Gastroesophageal sphincter (tissue), 3 donors: ENCODE results near the gene ANKRD61.

ENCODE experiments used
- EP300 ChIP-seq: sonication (generic); formaldehyde crosslinking; IDR thresholded peaks from one replicate; pipeline ENCODE4 v1.6.1; 2017; ENCODE audit warnings: antibody characterized with exemption, mild to moderate bottlenecking
- POLR2A ChIP-seq, 2 donors: fragments of 450-650 bp; IDR thresholded peaks; one replicate each; pipeline ENCODE4 v1.6.1; 2017; ENCODE audit warnings: antibody characterized with exemption in 2 of 2, mild to moderate bottlenecking in 2 of 2, moderate library complexity in 1 of 2
- POLR2AphosphoS5 ChIP-seq: sonication (generic); formaldehyde crosslinking; IDR thresholded peaks from one replicate; pipeline ENCODE4 v1.6.1; 2017; ENCODE audit warnings: antibody characterized with exemption
- TF ChIP-seq, protein P1 (sequence below), 4 experiments: fragments of 200-600 bp in 2 of 4; fragments of 450-650 bp in 2 of 4; sonication (generic) in 1 of 4; IDR thresholded peaks; one replicate each; pipeline ENCODE4 v1.5.1; 2017 to 2019; ENCODE audit warnings: antibody characterized with exemption in 4 of 4, mild to moderate bottlenecking in 2 of 4, moderate library complexity in 2 of 4

- TF ChIP-seq EP300 (no peak), POLR2A (IDR thresholded peaks at IDR 0.05) (no peak), POLR2AphosphoS5 (no peak)
- TF ChIP-seq, protein P1, sequence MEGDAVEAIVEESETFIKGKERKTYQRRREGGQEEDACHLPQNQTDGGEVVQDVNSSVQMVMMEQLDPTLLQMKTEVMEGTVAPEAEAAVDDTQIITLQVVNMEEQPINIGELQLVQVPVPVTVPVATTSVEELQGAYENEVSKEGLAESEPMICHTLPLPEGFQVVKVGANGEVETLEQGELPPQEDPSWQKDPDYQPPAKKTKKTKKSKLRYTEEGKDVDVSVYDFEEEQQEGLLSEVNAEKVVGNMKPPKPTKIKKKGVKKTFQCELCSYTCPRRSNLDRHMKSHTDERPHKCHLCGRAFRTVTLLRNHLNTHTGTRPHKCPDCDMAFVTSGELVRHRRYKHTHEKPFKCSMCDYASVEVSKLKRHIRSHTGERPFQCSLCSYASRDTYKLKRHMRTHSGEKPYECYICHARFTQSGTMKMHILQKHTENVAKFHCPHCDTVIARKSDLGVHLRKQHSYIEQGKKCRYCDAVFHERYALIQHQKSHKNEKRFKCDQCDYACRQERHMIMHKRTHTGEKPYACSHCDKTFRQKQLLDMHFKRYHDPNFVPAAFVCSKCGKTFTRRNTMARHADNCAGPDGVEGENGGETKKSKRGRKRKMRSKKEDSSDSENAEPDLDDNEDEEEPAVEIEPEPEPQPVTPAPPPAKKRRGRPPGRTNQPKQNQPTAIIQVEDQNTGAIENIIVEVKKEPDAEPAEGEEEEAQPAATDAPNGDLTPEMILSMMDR (IDR thresholded peaks at IDR 0.05), result no peak
Observed at GRCh38 chr7:6071406-6071805, 40.2 kb downstream of the ANKRD61 start.
